ENCODE measurements around the gene ZC3H15.

Gene ZC3H15

DNA sequence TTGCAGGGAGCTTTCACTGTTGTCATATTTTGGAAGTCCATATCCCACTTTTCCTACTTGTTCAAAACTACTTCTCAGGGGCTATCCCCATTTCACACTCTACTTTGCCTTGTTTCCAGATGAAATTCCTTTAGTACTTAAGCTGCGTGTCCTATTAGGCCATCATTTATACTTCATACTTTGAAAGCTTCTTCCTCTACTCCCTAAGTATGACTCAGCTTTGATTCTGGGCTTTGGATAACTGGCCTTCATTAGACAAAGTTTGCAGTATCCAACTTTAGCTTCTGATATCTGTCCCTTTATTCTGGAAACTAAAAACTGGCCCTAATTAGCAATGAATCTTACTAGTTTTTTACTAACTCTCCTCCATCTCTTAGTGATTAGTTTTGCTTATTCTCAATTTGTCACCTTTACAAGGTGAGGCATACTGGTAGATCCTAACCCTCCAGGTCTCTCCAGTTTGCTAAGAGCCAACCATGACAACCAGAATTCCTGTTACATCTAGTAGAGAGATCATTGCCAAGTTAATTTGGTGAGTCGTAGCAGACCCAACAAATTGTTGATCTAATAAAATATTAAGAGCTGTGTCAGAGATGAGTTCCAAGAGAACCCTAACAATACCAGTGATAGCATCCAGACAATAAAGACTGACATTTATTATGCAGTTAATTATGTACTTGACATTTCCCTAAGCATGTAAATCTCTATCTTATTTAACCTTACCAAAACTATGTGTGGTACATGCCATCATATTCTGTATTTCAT, 72.6 kb downstream of the ZC3H15 start:
- TF ChIP-seq, protein P1, sequence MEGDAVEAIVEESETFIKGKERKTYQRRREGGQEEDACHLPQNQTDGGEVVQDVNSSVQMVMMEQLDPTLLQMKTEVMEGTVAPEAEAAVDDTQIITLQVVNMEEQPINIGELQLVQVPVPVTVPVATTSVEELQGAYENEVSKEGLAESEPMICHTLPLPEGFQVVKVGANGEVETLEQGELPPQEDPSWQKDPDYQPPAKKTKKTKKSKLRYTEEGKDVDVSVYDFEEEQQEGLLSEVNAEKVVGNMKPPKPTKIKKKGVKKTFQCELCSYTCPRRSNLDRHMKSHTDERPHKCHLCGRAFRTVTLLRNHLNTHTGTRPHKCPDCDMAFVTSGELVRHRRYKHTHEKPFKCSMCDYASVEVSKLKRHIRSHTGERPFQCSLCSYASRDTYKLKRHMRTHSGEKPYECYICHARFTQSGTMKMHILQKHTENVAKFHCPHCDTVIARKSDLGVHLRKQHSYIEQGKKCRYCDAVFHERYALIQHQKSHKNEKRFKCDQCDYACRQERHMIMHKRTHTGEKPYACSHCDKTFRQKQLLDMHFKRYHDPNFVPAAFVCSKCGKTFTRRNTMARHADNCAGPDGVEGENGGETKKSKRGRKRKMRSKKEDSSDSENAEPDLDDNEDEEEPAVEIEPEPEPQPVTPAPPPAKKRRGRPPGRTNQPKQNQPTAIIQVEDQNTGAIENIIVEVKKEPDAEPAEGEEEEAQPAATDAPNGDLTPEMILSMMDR (IDR thresholded peaks at IDR 0.05; ENCODE audit: low read depth, low read length), result no peak
- no peak for DNase-seq (ENCODE audit: extremely low read depth, low read depth)
